ENCODE data around the gene F5. TPM values are rescaled to one million over a fixed set of nuclear protein-coding genes. Genes with fewer than 3 reads are reported as not detected.

Gene F5
- total RNA-seq, 1 experiment from 2014 or later, result not detected

- no peak overlapping the region for H3K27ac ChIP-seq (ENCODE audit: low read depth, low read length, poor library complexity, severe bottlenecking)
- H3K4me3 ChIP-seq (ENCODE audit: low read depth, low read length, poor library complexity, severe bottlenecking), result no peak overlapping the region
- H3K27me3 ChIP-seq (replicated peaks; ENCODE audit: insufficient read depth, low read depth, low read length, poor library complexity), result no peaks in the 10 kb centered on the region
- no peaks in the 10 kb centered on the region for H3K36me3 ChIP-seq (ENCODE audit: insufficient read depth, low read length, poor library complexity, severe bottlenecking)
- H3K9me3 ChIP-seq (ENCODE audit: low read depth, low read length, poor library complexity, severe bottlenecking), result no peaks in the 10 kb centered on the region
- TF ChIP-seq CTCF (conservative IDR thresholded peaks at IDR 0.05; ENCODE audit: low read depth, low read length) (no peak), EZH2 (IDR thresholded peaks at IDR 0.05; ENCODE audit: borderline replicate concordance, low read depth, low read length, poor library complexity, severe bottlenecking) (no peak)
- no TSS peak for BruUV-seq (replicated peaks)
- ChIA-PET POLR2A (ENCODE audit: low non-redundant PET) (no interaction called here), CTCF (no interaction called here)
- peaks cover 10% of the 10 kb centered on the region for H3K4me1 ChIP-seq (ENCODE audit: insufficient read depth, low read length, poor library complexity, severe bottlenecking)
- intact Hi-C loops (cut with micrococcal nuclease; ENCODE audit: unreplicated experiment), result no loop called here
- no peak for DNase-seq (ENCODE audit: low spot score)
Observed at GRCh38 chr1:169525391-169525790, 60.9 kb downstream of the F5 start.

GRCh38 chr1:169523904-169524303 is 62.4 kb downstream of the F5 start:
- DNase-seq (ENCODE audit: low spot score), result no peak
- CTCF ChIA-PET, result no interaction called here
- intact Hi-C loops (cut with micrococcal nuclease; ENCODE audit: unreplicated experiment), result no loop called here
- no peak overlapping the region for H3K27ac ChIP-seq (ENCODE audit: low read depth, low read length, poor library complexity, severe bottlenecking)
- H3K36me3 ChIP-seq (ENCODE audit: insufficient read depth, low read length, poor library complexity, severe bottlenecking), result no peaks in the 10 kb centered on the region
- H3K4me3 ChIP-seq (ENCODE audit: low read depth, low read length, poor library complexity, severe bottlenecking), result no peak overlapping the region
- TF ChIP-seq EZH2 (IDR thresholded peaks at IDR 0.05; ENCODE audit: borderline replicate concordance, low read depth, low read length, poor library complexity, severe bottlenecking), result no peak
- TF ChIP-seq CTCF (conservative IDR thresholded peaks at IDR 0.05; ENCODE audit: low read depth, low read length), result no peak
- H3K27me3 ChIP-seq (replicated peaks; ENCODE audit: insufficient read depth, low read depth, low read length, poor library complexity), result no peaks in the 10 kb centered on the region
- no TSS peak for BruUV-seq (replicated peaks)
- POLR2A ChIA-PET (ENCODE audit: low non-redundant PET), result no interaction called here
- H3K9me3 ChIP-seq (ENCODE audit: low read depth, low read length, poor library complexity, severe bottlenecking), result no peaks in the 10 kb centered on the region
- H3K4me1 ChIP-seq (ENCODE audit: insufficient read depth, low read length, poor library complexity, severe bottlenecking), result peaks cover 10% of the 10 kb centered on the region

GRCh38 chr1:169521226-169521625 is 65.1 kb downstream of the F5 start:
- intact Hi-C loops (cut with micrococcal nuclease; ENCODE audit: unreplicated experiment), result no loop called here
- ChIA-PET CTCF (no interaction called here), POLR2A (ENCODE audit: low non-redundant PET) (no interaction called here)
- Histone ChIP-seq H3K36me3 (ENCODE audit: insufficient read depth, low read length, poor library complexity, severe bottlenecking) (no peaks in the 10 kb centered on the region), H3K4me3 (ENCODE audit: low read depth, low read length, poor library complexity, severe bottlenecking) (no peak overlapping the region), H3K4me1 (ENCODE audit: insufficient read depth, low read length, poor library complexity, severe bottlenecking) (no peaks in the 10 kb centered on the region), H3K27ac (ENCODE audit: low read depth, low read length, poor library complexity, severe bottlenecking) (no peak overlapping the region), H3K27me3 (replicated peaks; ENCODE audit: insufficient read depth, low read depth, low read length, poor library complexity) (no peaks in the 10 kb centered on the region), H3K9me3 (ENCODE audit: low read depth, low read length, poor library complexity, severe bottlenecking) (no peaks in the 10 kb centered on the region)
- TF ChIP-seq CTCF (conservative IDR thresholded peaks at IDR 0.05; ENCODE audit: low read depth, low read length), result no peak
- TF ChIP-seq EZH2 (IDR thresholded peaks at IDR 0.05; ENCODE audit: borderline replicate concordance, low read depth, low read length, poor library complexity, severe bottlenecking), result no peak
- DNase-seq (ENCODE audit: low spot score), result no peak
- no TSS peak for BruUV-seq (replicated peaks)

Measured in A673 (cell line).